GM19240 (cell line): ENCODE results near the gene MYL5.
"Not testable (repeated sequence)": the region's sequence is repeated elsewhere in the genome, so short reads cannot be mapped to it uniquely, and the experiment has no call there.

Source experiments
- DNase-seq: peaks from one replicate; pipeline ENCODE4 v3.0.0; 2011; ENCODE audit warnings: low spot score; ENCODE audit not compliant: insufficient read length

MYL5 gene

DNA sequence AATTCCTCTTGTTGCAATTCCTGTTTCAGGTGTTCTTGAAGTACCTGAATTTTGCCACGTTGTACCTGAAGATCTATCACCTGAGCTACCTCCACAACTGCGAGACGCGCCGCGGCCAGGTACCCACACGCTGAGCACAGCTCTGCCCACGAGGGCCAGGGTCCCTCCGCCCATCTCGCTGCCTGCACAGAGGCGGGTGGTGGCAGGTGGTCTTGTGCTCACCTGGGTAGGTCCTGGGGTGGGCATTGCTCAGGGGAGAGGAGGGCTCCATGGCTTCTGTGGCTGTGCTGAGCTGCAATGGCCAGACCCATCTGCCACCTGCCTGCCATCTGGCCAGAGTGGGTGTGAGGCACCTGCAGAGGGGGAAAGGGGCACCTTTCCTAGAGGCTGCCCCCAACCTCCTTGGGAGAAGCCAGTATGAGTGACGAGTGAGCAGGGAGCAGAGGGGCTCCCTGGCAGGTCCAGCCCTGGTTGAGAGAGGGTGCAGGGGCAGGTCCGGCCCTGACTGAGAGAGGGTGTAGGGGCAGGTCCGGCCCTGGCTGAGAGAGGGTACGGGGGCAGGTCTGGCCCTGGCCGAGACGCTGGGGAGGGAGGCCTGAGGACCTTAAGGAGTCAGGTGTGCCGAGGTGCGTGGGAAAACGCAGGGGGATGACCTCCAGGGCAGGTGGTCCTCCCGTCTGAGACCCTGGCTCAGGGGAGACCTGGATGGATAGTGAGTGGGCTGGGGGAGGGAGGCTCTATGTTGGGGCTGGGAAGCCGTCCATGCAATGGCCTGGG is 38.3 kb upstream of the MYL5 start:
- DNase-seq = no peak

GRCh38 chr4:636628-637159 is 37.6 kb upstream of the MYL5 start:
- no peak for DNase-seq

- no peak for DNase-seq
Measured at GRCh38 chr4:637536-638280, 36.6 kb upstream of the MYL5 start.

GRCh38 chr4:642366-642765 is 32.0 kb upstream of the MYL5 start:
- DNase-seq = not testable (repeated sequence)

- no peak for DNase-seq
Measured at GRCh38 chr4:646460-646859, 27.9 kb upstream of the MYL5 start.

GRCh38 chr4:647481-647880 is 26.9 kb upstream of the MYL5 start:
- no peak for DNase-seq

DNA sequence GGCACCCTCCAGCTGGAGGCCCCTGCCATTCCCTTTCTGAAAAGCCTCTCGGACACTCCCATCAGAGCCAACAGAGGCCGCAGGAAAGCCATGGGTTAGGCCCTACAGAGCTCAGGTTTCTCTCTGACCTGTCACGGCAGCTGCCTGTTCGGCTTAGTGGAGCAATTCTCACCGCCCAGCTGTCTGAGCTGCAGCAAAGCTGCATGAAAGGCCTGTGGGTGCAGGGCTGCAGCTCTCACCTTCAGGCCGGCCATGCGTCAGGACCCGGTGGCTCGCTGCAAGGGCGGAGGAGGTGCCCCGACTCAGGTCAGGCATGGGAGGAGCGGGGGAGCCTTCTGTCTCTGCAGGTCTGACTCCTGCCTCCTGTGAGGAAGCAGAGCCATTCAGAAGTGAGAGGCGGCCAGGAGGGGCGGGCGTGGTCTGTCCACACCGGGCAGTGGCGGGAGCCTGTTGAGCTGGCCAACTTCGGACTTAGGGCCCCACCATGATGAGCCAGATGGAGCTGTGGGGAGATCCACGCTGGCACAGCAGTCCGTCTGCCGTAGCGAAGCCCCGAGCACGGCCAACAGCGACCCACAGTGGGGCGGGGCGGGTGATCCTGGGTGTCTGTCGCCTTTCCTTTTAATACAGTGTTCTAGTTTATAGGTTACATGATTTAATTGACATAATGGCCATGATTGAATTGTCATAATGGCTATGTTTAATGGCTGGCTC is 25.6 kb upstream of the MYL5 start:
- no peak for DNase-seq

GRCh38 chr4:649293-649625 is 25.1 kb upstream of the MYL5 start:
- DNase-seq = no peak

GRCh38 chr4:649751-650310 is 24.5 kb upstream of the MYL5 start:
- DNase-seq = no peak

GRCh38 chr4:650461-650860 is 23.9 kb upstream of the MYL5 start:
- no peak for DNase-seq

GRCh38 chr4:650951-651883 is 23.1 kb upstream of the MYL5 start:
- no peak for DNase-seq

DNA sequence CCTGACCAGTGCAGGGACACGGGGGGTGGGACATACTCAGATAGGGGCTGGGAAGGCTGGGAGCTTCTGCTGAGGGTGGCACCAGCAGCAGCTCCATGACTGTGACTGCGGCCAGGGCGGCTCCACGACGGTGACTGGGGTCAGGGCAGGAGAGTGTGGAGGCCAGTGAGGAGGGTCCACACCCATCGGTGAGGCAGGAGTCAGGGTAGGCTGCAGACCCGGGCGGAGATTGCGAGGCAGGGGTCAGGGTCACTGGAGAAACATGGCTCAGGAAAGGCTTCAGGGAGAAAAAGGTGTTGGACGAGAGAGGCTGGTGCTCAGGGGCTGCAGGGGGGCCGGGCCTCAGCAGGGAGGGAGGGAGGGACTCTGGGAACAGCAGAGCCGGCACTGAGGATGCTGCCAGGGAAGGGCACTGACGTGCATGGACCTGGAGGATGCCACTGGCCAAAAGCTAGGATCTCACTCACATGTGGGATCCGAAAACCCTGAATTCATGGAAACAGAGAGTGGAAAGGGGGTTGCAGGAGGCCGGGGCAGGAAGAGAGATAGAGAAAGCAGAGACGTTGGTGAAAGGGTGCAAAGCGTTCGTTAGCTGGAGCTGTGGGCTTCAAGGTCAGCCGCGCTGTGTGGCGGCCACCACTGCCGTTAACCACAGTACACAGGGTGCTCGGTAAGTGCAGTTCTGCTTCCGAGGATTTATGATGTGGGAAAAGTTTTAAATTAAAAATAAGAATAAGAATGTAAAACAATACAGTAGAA is 22.3 kb upstream of the MYL5 start:
- DNase-seq = no peak

GRCh38 chr4:653080-653821 is 21.1 kb upstream of the MYL5 start:
- DNase-seq = no peak

- DNase-seq = no peak
Measured at GRCh38 chr4:653831-654502, 20.4 kb upstream of the MYL5 start.

DNA sequence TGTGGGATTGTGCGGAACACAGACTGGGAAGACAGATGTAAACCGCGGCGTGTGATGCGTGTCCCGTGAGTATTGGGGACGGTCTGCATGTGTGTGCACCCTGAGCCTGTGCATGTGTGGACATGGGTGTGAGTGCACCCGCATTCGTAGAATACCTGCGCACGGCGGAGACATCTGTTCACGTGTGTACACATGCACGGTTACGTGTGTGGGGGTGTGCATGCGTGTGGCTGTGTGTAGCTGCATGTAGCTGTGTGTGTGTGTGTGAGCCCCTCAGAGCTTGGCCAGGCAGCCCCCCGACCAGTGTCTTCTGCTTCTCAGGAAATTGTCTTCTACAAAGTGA is 19.9 kb upstream of the MYL5 start:
- no peak for DNase-seq

- DNase-seq = no peak
Measured at GRCh38 chr4:654871-655463, 19.4 kb upstream of the MYL5 start.

- DNase-seq = no peak
Measured at GRCh38 chr4:655464-656151, 18.7 kb upstream of the MYL5 start.
